HEK293T (cell line): ENCODE data around the gene THAP6.
"Not testable (repeated sequence)": the region's sequence is repeated elsewhere in the genome, so short reads cannot be mapped to it uniquely, and the experiment has no call there.

ENCODE experiments used
- CTCF ChIA-PET: fragments of 350-600 bp; formaldehyde crosslinking; extraction: SDS; loops from one replicate; lab custom pipeline; 2021; ENCODE audit warnings: antibody characterized with exemption, inconsistent platforms; lab: Yijun Ruan, JAX
- POLR2A ChIA-PET: fragments of 350-600 bp; formaldehyde crosslinking; extraction: SDS; loops from one replicate; lab custom pipeline; 2020; ENCODE audit warnings: antibody characterized with exemption, inconsistent platforms; lab: Yijun Ruan, JAX
- DNase-seq: peaks from one replicate; pipeline ENCODE4 v3.0.0; 2012; ENCODE audit warnings: mixed read lengths; ENCODE audit errors: extremely low spot score
- ARNT ChIP-seq: fragments of 450-650 bp; IDR thresholded peaks from 2 replicates; pipeline ENCODE4 v1.6.1; 2017; ENCODE audit warnings: mild to moderate bottlenecking
- BHLHE40 ChIP-seq: fragments of 450-650 bp; IDR thresholded peaks from 2 replicates; pipeline ENCODE4 v1.6.1; 2016; ENCODE audit warnings: mild to moderate bottlenecking, moderate library complexity, borderline replicate concordance
- CTBP1 ChIP-seq: fragments of 450-650 bp; IDR thresholded peaks from 2 replicates; pipeline ENCODE4 v1.6.1; 2016; ENCODE audit warnings: borderline replicate concordance
- ELF4 ChIP-seq: fragments of 450-650 bp; IDR thresholded peaks from 2 replicates; pipeline ENCODE4 v1.6.1; 2017; ENCODE audit warnings: antibody characterized with exemption
- FOXA1 ChIP-seq: fragments of 450-650 bp; IDR thresholded peaks from 2 replicates; pipeline ENCODE4 v1.6.1; 2016; ENCODE audit warnings: mild to moderate bottlenecking
- FOXK2 ChIP-seq: fragments of 450-650 bp; IDR thresholded peaks from 2 replicates; pipeline ENCODE4 v1.6.1; 2016; ENCODE audit warnings: mild to moderate bottlenecking
- FOXM1 ChIP-seq: fragments of 450-650 bp; IDR thresholded peaks from 2 replicates; pipeline ENCODE4 v1.6.1; 2017; ENCODE audit warnings: mild to moderate bottlenecking, borderline replicate concordance
- HDGF ChIP-seq: fragments of 450-650 bp; IDR thresholded peaks from 2 replicates; pipeline ENCODE4 v1.6.1; 2017; ENCODE audit warnings: antibody characterized with exemption, borderline replicate concordance
- L3MBTL2 ChIP-seq: fragments of 450-650 bp; conservative IDR thresholded peaks from 2 replicates; pipeline ENCODE4 v1.6.1; 2016; ENCODE audit warnings: mild to moderate bottlenecking
- LEF1 ChIP-seq: fragments of 450-650 bp; IDR thresholded peaks from 2 replicates; pipeline ENCODE4 v1.6.1; 2017; ENCODE audit warnings: mild to moderate bottlenecking, borderline replicate concordance
- NFRKB ChIP-seq: fragments of 450-650 bp; IDR thresholded peaks from 2 replicates; pipeline ENCODE4 v1.6.1; 2016; ENCODE audit warnings: mild to moderate bottlenecking, moderate library complexity
- SP1 ChIP-seq: fragments of 450-650 bp; IDR thresholded peaks from 2 replicates; pipeline ENCODE4 v1.6.1; 2017
- SUZ12 ChIP-seq: fragments of 450-650 bp; IDR thresholded peaks from 2 replicates; pipeline ENCODE4 v1.6.1; 2016; ENCODE audit warnings: mild to moderate bottlenecking
- TARDBP ChIP-seq: fragments of 450-650 bp; IDR thresholded peaks from 2 replicates; pipeline ENCODE4 v1.6.1; 2016
- ZNF384 ChIP-seq: fragments of 450-650 bp; IDR thresholded peaks from 2 replicates; pipeline ENCODE4 v1.6.1; 2016
- TF ChIP-seq, protein P1 (sequence below): fragments of 450-650 bp; IDR thresholded peaks from 2 replicates; pipeline ENCODE4 v1.6.1; 2016

THAP6 gene

DNA sequence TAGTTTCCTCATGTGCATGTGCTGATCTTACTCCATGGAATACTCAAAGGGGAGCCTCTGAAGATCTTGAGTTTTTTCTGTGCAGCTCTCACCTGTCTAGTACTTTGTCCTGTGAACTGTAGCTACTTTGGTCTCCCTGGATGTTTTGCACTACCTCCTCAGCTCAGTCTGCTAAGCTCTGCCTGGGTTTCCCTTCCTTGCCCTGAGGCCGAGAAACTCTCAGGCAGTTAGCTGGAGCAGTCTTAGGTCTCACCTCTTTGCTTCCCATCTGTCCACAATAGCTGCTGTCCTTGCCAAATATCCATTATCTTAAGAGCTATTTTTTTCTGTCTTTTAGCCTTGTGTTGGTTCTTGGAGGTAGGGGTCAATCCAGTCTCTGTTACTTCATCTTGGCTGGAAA, 11.6 kb downstream of the THAP6 start:
- CTCF ChIA-PET, result no interaction called here
- no peak for DNase-seq
- POLR2A ChIA-PET, result interaction anchor here (2.2 kb wide), 1 partner anchor 11 kb away, joined by 10 read pairs; the partner anchor contains the start of genes RCHY1 and THAP6
- TF ChIP-seq FOXA1 (no peak), L3MBTL2 (no peak), NFRKB (no peak), TARDBP (no peak), LEF1 (no peak), FOXM1 (no peak), FOXK2 (no peak), BHLHE40 (no peak), CTBP1 (no peak), SUZ12 (no peak), ARNT (no peak), HDGF (no peak)
- TF ChIP-seq, protein P1, sequence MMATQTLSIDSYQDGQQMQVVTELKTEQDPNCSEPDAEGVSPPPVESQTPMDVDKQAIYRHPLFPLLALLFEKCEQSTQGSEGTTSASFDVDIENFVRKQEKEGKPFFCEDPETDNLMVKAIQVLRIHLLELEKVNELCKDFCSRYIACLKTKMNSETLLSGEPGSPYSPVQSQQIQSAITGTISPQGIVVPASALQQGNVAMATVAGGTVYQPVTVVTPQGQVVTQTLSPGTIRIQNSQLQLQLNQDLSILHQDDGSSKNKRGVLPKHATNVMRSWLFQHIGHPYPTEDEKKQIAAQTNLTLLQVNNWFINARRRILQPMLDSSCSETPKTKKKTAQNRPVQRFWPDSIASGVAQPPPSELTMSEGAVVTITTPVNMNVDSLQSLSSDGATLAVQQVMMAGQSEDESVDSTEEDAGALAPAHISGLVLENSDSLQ, result no peak

DNA sequence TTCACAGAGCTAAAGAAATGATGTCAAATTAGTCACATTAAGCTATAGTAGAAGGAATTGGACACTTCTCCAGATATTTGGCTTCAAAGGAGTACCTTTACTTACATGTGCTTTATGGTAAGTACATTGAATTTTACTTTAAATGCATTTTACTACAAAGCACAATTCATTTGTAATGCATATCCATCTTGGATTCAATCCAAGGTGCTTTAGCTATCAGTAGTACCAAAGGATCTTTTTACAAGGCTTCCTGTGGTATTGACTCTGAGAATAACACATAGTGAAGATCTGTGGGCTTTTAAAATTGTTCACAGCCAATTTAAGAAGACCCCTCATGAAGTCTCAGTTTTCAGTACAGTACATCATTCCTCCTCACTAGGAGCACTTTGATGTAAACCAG, 13.2 kb downstream of the THAP6 start:
- CTCF ChIA-PET, result interaction anchor here (1.3 kb wide), 1 partner anchor 14 kb away, joined by 3 read pairs; the partner anchor contains the start of genes RCHY1 and THAP6
- DNase-seq, result no peak
- TF ChIP-seq ARNT (no peak), FOXM1 (no peak), NFRKB (no peak), CTBP1 (no peak), HDGF (no peak), FOXK2 (no peak), TARDBP (no peak), ELF4 (no peak), ZNF384 (no peak), LEF1 (no peak), L3MBTL2 (no peak)
- TF ChIP-seq, protein P1, result no peak
- POLR2A ChIA-PET, result no interaction called here

DNA sequence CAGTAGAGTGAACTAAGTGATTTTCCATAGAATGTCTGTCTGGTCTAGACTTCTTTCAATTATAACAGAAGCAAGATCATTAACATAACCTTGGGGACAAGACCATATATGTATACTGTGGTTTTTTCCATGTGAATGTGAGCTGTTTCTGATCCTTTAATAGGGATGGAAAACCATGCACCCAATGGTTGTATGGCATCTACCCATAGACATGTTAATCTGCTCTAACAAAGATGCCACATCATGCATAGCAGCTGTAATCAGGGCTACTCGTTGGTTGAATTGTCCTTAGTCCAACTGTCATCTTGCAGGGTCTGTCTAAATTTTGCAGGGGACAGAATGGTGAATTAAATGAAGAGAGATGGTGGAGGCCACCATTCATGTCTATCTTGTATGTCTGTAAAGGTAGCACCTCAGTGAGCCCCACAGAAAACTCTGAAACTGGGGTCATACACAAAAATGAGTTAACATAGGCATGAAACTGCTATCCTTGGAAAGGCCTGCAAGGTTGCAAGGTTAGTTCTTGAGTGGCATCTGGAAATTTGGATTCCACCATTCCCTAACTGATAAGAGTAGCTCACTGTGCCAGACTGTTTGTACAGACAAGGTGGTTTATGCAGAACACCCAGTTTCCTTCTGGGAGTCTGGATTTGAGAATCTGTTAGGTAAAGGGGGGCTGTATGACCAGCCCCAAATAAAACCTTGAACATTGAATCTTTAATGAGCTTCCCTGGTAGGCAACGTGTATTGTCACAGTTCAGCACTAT, 16.5 kb downstream of the THAP6 start:
- TF ChIP-seq L3MBTL2 (no peak), BHLHE40 (no peak), ARNT (no peak), FOXK2 (no peak), HDGF (no peak), CTBP1 (no peak), ZNF384 (no peak), FOXA1 (no peak), SUZ12 (no peak), ELF4 (no peak), SP1 (no peak), LEF1 (no peak), NFRKB (no peak), FOXM1 (no peak), TARDBP (no peak)
- TF ChIP-seq, protein P1, result no peak
- CTCF ChIA-PET, result no interaction called here
- DNase-seq, result no peak
- POLR2A ChIA-PET, result interaction anchor here (0.8 kb wide), 1 partner anchor 16 kb away, joined by 3 read pairs; the partner anchor contains the start of genes RCHY1 and THAP6

DNA sequence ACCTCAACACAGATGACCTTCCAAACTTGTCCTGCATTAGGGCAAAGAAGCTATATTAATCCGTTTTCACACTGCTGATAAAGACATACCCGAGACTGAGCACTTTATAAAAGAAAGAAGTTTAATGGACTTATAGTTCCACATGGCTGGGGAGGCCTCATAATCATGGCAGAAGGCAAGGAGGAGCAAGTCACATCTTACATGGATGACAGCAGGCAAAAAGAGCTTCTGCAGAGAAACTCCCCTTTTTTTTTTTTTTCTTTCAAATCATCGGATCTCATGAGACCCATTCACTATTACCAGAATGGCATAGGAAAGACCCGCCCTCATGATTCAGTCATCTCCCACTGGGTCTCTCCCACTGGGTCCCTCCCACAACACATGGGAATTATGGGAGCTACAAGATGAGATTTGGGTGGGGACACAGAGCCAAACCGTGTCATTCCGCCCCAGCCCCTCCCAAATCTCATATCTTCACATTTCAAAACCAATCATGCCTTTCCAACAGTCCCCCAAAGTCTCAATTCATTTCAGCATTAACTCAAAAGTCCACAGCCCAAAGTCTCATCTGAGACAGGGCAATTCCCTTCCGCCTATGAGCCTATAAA, 17.4 kb downstream of the THAP6 start:
- POLR2A ChIA-PET, result interaction anchor here (1.2 kb wide), 1 partner anchor 19 kb away, joined by 3 read pairs; no protein-coding TSS in a partner anchor
- DNase-seq, CTCF ChIA-PET: not testable (repeated sequence)

DNA sequence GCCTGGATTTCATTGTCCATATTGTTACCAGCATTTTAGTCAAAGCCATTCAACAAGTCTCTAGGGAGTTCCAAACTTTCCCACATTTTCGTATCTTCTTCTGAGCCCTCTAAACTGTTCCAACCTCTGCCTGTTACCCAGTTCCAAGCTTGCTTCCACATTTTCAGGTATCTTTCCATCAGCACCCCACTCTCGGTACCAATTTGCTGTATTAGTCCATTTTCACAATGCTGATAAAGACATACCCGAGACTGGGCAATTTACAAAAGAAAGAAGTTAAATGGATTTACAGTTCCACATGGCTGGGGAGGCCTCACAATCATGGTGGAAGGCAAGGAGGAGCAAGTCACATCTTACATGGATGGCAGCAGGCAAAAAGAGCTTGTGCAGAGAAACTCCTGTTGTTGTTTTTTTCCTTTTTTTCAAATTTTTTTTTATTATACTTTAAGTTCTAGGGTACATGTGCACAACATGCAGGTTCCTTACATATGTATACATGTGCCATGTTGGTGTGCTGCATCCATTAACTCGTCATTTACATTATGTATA, 19.1 kb downstream of the THAP6 start:
- POLR2A ChIA-PET, CTCF ChIA-PET: not testable (repeated sequence)

DNA sequence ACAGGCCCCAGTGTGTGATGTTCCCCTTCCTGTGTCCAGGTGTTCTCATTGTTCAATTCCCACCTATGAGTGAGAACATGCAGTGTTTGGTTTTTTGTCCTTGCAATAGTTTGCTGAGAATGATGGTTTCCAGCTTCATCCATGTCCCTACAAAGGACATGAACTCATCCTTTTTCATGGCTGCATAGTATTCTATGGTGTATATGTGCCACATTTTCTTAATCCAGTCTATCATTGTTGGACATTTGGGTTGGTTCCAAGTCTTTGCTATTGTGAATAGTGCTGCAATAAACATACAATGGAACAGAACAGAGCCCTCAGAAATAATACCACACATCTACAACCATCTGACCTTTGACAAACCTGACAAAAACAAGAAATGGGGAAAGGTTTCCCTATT, 19.7 kb downstream of the THAP6 start:
- CTCF ChIA-PET, POLR2A ChIA-PET, DNase-seq: not testable (repeated sequence)

More for the DNA sequence above, 19.1 kb downstream of the THAP6 start:
- DNase-seq, result not testable (repeated sequence)

DNA sequence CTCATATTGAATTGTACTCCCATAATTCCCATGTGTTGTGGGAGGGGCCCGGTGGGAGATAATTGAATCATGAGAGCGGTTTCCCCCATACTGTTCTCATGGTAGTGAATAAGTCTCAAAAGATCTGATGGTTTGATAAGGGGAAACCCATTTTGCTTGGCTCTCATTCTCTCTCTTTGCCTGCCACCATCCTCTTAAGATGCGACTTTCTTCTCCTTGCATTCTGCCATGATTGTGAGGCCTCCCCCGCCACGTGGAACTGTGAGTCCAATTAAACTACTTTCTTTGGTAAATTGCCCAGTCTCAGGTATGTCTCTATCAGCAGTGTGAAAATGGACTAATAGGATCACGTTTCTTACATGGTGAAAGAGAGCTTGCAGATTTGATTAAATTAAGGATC, 23.0 kb downstream of the THAP6 start:
- CTCF ChIA-PET, DNase-seq: not testable (repeated sequence)
- POLR2A ChIA-PET, result interaction anchor here (0.6 kb wide), 1 partner anchor 23 kb away, joined by 3 read pairs; the partner anchor contains the start of genes RCHY1 and THAP6
